GM12878 (cell line): ENCODE measurements around the gene GALNTL6. TPM values are rescaled to one million over a fixed set of nuclear protein-coding genes. Genes with fewer than 3 reads are reported as not detected.

Experiments
- ATAC-seq: fragments of 200-7000 bp; cut with Tn5 transposase; 3 replicates; pipeline ENCODE4 v1.9.1; 2020; ENCODE audit warnings: mild to moderate bottlenecking, moderate library complexity
- BruUV-seq: library from RNA; stranded (reverse); fragments of 400-500 nt; replicated peaks from 2 replicates; lab custom pipeline; 2021; lab: Mats Ljungman, UMichigan
- CTCF ChIA-PET: fragments of 300-600 bp; sonication (Branson Sonifier 250); formaldehyde crosslinking; extraction: SDS; loops from one replicate; lab custom pipeline; 2021; ENCODE audit warnings: inconsistent platforms; lab: Yijun Ruan, JAX
- POLR2A ChIA-PET: fragments of 350-600 bp; formaldehyde crosslinking; extraction: SDS; loops from one replicate; lab custom pipeline; 2021; ENCODE audit warnings: inconsistent platforms; lab: Charles Lee
- RAD21 ChIA-PET: fragments of 300-600 bp; sonication (Branson Sonifier 250); formaldehyde crosslinking; loops from one replicate; lab custom pipeline; 2023; ENCODE audit warnings: antibody characterized with exemption; ENCODE audit not compliant: unreplicated experiment; lab: Charles Lee
- SMC1A ChIA-PET: fragments of 300-600 bp; sonication (Branson Sonifier 250); formaldehyde crosslinking; loops from one replicate; lab custom pipeline; 2023; ENCODE audit not compliant: unreplicated experiment, uncharacterized antibody; lab: Charles Lee
- DNase-seq: peaks from one replicate; pipeline ENCODE4 v3.0.0-alpha.2; 2011; ENCODE audit warnings: low read depth, low spot score
- FAIRE-seq: peaks from 3 replicates; lab custom pipeline; 2011; peaks lifted over from hg19 to GRCh38; lab: Jason Lieb, UNC
- H2AFZ ChIP-seq: 2 replicates; pipeline ENCODE4 v1.6.0; 2011; ENCODE audit warnings: low read depth, low read length, control low read depth; ENCODE audit not compliant: control insufficient read depth
- H3K27ac ChIP-seq: 2 replicates; pipeline ENCODE4 v1.5.1; 2011; ENCODE audit warnings: control low read depth; ENCODE audit not compliant: control insufficient read depth, insufficient read depth
- H3K27me3 ChIP-seq, 2 experiments: replicated peaks in 1 of 2; 2 replicates each; pipeline versions ENCODE4 v1.6.0 to v1.6.1; 2011; ENCODE audit warnings: low read length in 1 of 2; ENCODE audit not compliant: control insufficient read depth in 2 of 2, insufficient read depth in 2 of 2
- H3K36me3 ChIP-seq, 2 experiments: 2 replicates each; pipeline ENCODE4 v1.5.1; 2011; ENCODE audit warnings: low read length in 1 of 2; ENCODE audit not compliant: control insufficient read depth in 2 of 2, insufficient read depth in 2 of 2
- H3K4me1 ChIP-seq: 2 replicates; pipeline ENCODE4 v1.6.1; 2011; ENCODE audit warnings: mild to moderate bottlenecking, low read length, moderate library complexity, mixed read lengths; ENCODE audit not compliant: control insufficient read depth, insufficient read depth
- H3K4me2 ChIP-seq: 2 replicates; pipeline ENCODE4 v1.6.0; 2011; ENCODE audit warnings: control low read depth; ENCODE audit not compliant: control insufficient read depth, insufficient read depth
- H3K4me3 ChIP-seq: fragments of 200-600 bp; sonication (generic); 2 replicates; pipeline ENCODE4 v1.5.1; 2016
- H3K79me2 ChIP-seq: 2 replicates; pipeline ENCODE4 v1.6.0; 2011; ENCODE audit warnings: low read length; ENCODE audit not compliant: control insufficient read depth, insufficient read depth
- H3K9ac ChIP-seq: 2 replicates; pipeline ENCODE4 v1.8.0; 2011; ENCODE audit warnings: low read length, control low read depth, mixed read lengths; ENCODE audit not compliant: control insufficient read depth, insufficient read depth
- H3K9me3 ChIP-seq: replicated peaks from 3 replicates; pipeline ENCODE4 v1.5.1; 2011; ENCODE audit warnings: mild to moderate bottlenecking, low read length; ENCODE audit not compliant: control insufficient read depth, insufficient read depth
- H4K20me1 ChIP-seq: 2 replicates; pipeline ENCODE4 v1.6.0; 2011; ENCODE audit not compliant: control insufficient read depth, insufficient read depth
- CHD1 ChIP-seq: IDR thresholded peaks from 2 replicates; pipeline ENCODE4 v1.6.1; 2012; ENCODE audit warnings: low read depth, low read length, improper control_type of control experiment
- CREM ChIP-seq: IDR thresholded peaks from 2 replicates; pipeline ENCODE4 v1.6.1; 2014; ENCODE audit warnings: antibody characterized with exemption, low read depth
- DPF2 ChIP-seq: fragments of 450-650 bp; IDR thresholded peaks from 2 replicates; pipeline ENCODE4 v1.6.1; 2017; ENCODE audit warnings: mild to moderate bottlenecking
- GATAD2B ChIP-seq: fragments of 450-650 bp; conservative IDR thresholded peaks from 2 replicates; pipeline ENCODE4 v1.6.1; 2017; ENCODE audit warnings: low read depth, mild to moderate bottlenecking, moderate library complexity
- IKZF2 ChIP-seq, 2 experiments: fragments of 450-650 bp; IDR thresholded peaks; 2 replicates each; pipeline ENCODE4 v1.6.1; 2017; ENCODE audit warnings: mild to moderate bottlenecking in 2 of 2, moderate library complexity in 2 of 2
- JUND ChIP-seq: IDR thresholded peaks from 2 replicates; pipeline ENCODE4 v1.6.1; 2012; ENCODE audit warnings: low read depth, mild to moderate bottlenecking, low read length, improper control_type of control experiment, moderate library complexity
- KLF5 ChIP-seq: fragments of 450-650 bp; IDR thresholded peaks from 2 replicates; pipeline ENCODE4 v1.6.1; 2014; ENCODE audit warnings: mild to moderate bottlenecking; ENCODE audit not compliant: partially characterized antibody
- LARP7 ChIP-seq: fragments of 450-650 bp; IDR thresholded peaks from 2 replicates; pipeline ENCODE4 v1.6.1; 2017; ENCODE audit warnings: mild to moderate bottlenecking
- PKNOX1 ChIP-seq: fragments of 450-650 bp; IDR thresholded peaks from 2 replicates; pipeline ENCODE4 v1.6.1; 2016; ENCODE audit warnings: mild to moderate bottlenecking
- POLR2A ChIP-seq: IDR thresholded peaks from 2 replicates; pipeline ENCODE4 v1.6.1; 2011; ENCODE audit warnings: low read depth, mild to moderate bottlenecking, low read length
- STAT1 ChIP-seq: fragments of 450-650 bp; conservative IDR thresholded peaks from 2 replicates; pipeline ENCODE4 v1.6.1; 2014; ENCODE audit warnings: antibody characterized with exemption, mild to moderate bottlenecking
- WGBS: methylation state at CpG from one replicate; pipeline ENCODE4 v1.1.6; 2016; ENCODE audit warnings: low lambda C conversion rate; ENCODE audit not compliant: insufficient replicate concordance, insufficient coverage; ENCODE audit errors: missing lambda C conversion rate; 5-methylcytosine and 5-hydroxymethylcytosine counted together
- in situ Hi-C: fragments of 300-500 bp; cut with MboI; formaldehyde crosslinking; loops from 9 replicates; pipeline ENCODE4 v1.14.3; 2018; ENCODE audit warnings: mixed read lengths
- intact Hi-C: fragments of 100-400 bp; cut with micrococcal nuclease; formaldehyde crosslinking; loops from one replicate; pipeline ENCODE4 v1.14.2; 2022; ENCODE audit not compliant: unreplicated experiment
- polyA plus RNA-seq, 11 experiments: library from polyadenylated mRNA; depleted of rRNA in 4 of 11; unstranded in 6 of 11; stranded (reverse) in 5 of 11; fragments of >200 nt; fragmentation: Nextera tagmentation in 4 of 11; fragmentation: Illumina TruSeq in 1 of 11; extraction: Ambion mirVana in 4 of 11; extraction: Trizol in 1 of 11; gene quantifications; 1 replicate in 1 of 11; 2 replicates in 10 of 11; pipeline versions ENCODE4 v1.2.1 to v1.2.3, GENCODE V29; 2011 to 2016; ENCODE audit warnings: inconsistent platforms in 2 of 11, missing spikeins in 2 of 11, low read depth in 1 of 11
- total RNA-seq, 4 experiments: library from RNA; depleted of rRNA in 3 of 4; stranded (reverse); fragments of >200 nt in 3 of 4; fragmentation: Illumina TruSeq in 1 of 4; extraction: Trizol in 1 of 4; gene quantifications; 2 replicates each; pipeline versions ENCODE4 v1.2.1 to v1.2.3, GENCODE V29; 2013 to 2021
- TF ChIP-seq, protein P1 (sequence below): fragments of 450-650 bp; IDR thresholded peaks from 2 replicates; pipeline ENCODE4 v1.6.1; 2016; ENCODE audit warnings: mild to moderate bottlenecking
- TF ChIP-seq, protein P2 (sequence below): IDR thresholded peaks from 2 replicates; pipeline ENCODE4 v1.6.1; 2012; ENCODE audit warnings: low read length, inconsistent platforms
- TF ChIP-seq, protein P3 (sequence below): IDR thresholded peaks from 2 replicates; pipeline ENCODE4 v1.6.1; 2012; ENCODE audit warnings: low read depth, low read length, improper control_type of control experiment

The GALNTL6 gene
- total and polyA plus RNA-seq, 10 of the 15 experiments (the other 5 are each of a cell fraction or from before 2014, with no cell fraction given): 0.01 to 0.29 TPM; not detected in 8

DNA sequence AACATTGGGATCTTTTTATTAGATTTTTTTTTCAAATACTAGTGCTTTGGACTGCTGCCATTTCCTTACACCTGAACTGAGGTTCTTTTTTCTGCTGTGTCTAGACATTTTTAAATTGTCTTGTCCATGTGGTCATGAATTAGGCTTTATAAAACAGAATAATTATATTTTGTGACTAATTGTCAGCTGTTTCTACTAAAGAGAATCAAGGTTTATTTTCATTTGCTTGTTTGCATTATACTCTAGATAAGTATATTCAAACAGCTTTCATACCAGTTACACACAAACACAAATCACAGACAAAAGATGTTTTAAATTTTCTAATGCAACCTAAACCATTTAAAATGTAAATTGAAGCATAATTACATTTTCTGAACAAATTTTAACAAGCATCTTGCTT is 194.7 kb downstream of the GALNTL6 start:
- BruUV-seq: no TSS peak
- no peak overlapping the region for H3K4me2 ChIP-seq
- intact Hi-C loops: no loop called here
- POLR2A ChIA-PET: no interaction called here
- no peak for FAIRE-seq
- no peak overlapping the region for H3K4me3 ChIP-seq
- no peak for TF ChIP-seq DPF2
- TF ChIP-seq, all 136 proteins: peak for 0
- Histone ChIP-seq H3K27ac (no peak overlapping the region), H3K9ac (no peak overlapping the region), H3K4me1 (no peaks in the 10 kb centered on the region), H4K20me1 (no peaks in the 10 kb centered on the region), H3K9me3 (no peaks in the 10 kb centered on the region), H3K79me2 (no peaks in the 10 kb centered on the region), H3K36me3 (no peaks in the 10 kb centered on the region), H3K27me3 (no peaks in the 10 kb centered on the region), H2AFZ (no peak overlapping the region)
- in situ Hi-C loops: no loop called here
- no peak for DNase-seq
- CTCF ChIA-PET: no interaction called here
- RAD21 ChIA-PET: no interaction called here
- ATAC-seq: no peak
- SMC1A ChIA-PET: no interaction called here

- no peak for ATAC-seq
- SMC1A ChIA-PET: no interaction called here
- WGBS: 0% methylated on average over 3 of the region's 3 CpGs
- H3K79me2 ChIP-seq: no peaks in the 10 kb centered on the region
- POLR2A ChIA-PET: no interaction called here
- DNase-seq: no peak
- in situ Hi-C loops: no loop called here
- intact Hi-C loops: no loop called here
- H3K27ac ChIP-seq: no peak overlapping the region
- H2AFZ ChIP-seq: no peak overlapping the region
- H3K27me3 ChIP-seq: no peaks in the 10 kb centered on the region
- H3K4me1 ChIP-seq: no peaks in the 10 kb centered on the region
- H3K4me3 ChIP-seq: no peak overlapping the region
- RAD21 ChIA-PET: no interaction called here
- H3K9me3 ChIP-seq: no peaks in the 10 kb centered on the region
- CTCF ChIA-PET: no interaction called here
- no peak for FAIRE-seq
- no TSS peak for BruUV-seq
- H3K9ac ChIP-seq: no peak overlapping the region
- no peaks in the 10 kb centered on the region for H3K36me3 ChIP-seq
- H4K20me1 ChIP-seq: no peaks in the 10 kb centered on the region
- no peak overlapping the region for H3K4me2 ChIP-seq
- no peak for TF ChIP-seq PKNOX1
- no peak for TF ChIP-seq POLR2A
- no peak for TF ChIP-seq IKZF2 (IDR thresholded peaks at IDR 0.05)
- TF ChIP-seq CREM: no peak
- no peak for TF ChIP-seq KLF5
- TF ChIP-seq GATAD2B: no peak
- no peak for TF ChIP-seq CHD1
- no peak for TF ChIP-seq LARP7
- TF ChIP-seq, protein P1, sequence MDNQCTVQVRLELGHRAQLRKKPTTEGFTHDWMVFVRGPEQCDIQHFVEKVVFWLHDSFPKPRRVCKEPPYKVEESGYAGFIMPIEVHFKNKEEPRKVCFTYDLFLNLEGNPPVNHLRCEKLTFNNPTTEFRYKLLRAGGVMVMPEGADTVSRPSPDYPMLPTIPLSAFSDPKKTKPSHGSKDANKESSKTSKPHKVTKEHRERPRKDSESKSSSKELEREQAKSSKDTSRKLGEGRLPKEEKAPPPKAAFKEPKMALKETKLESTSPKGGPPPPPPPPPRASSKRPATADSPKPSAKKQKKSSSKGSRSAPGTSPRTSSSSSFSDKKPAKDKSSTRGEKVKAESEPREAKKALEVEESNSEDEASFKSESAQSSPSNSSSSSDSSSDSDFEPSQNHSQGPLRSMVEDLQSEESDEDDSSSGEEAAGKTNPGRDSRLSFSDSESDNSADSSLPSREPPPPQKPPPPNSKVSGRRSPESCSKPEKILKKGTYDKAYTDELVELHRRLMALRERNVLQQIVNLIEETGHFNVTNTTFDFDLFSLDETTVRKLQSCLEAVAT: no peak
- TF ChIP-seq JUND: no peak
- TF ChIP-seq, protein P2, sequence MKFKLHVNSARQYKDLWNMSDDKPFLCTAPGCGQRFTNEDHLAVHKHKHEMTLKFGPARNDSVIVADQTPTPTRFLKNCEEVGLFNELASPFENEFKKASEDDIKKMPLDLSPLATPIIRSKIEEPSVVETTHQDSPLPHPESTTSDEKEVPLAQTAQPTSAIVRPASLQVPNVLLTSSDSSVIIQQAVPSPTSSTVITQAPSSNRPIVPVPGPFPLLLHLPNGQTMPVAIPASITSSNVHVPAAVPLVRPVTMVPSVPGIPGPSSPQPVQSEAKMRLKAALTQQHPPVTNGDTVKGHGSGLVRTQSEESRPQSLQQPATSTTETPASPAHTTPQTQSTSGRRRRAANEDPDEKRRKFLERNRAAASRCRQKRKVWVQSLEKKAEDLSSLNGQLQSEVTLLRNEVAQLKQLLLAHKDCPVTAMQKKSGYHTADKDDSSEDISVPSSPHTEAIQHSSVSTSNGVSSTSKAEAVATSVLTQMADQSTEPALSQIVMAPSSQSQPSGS: no peak
- TF ChIP-seq, protein P3, sequence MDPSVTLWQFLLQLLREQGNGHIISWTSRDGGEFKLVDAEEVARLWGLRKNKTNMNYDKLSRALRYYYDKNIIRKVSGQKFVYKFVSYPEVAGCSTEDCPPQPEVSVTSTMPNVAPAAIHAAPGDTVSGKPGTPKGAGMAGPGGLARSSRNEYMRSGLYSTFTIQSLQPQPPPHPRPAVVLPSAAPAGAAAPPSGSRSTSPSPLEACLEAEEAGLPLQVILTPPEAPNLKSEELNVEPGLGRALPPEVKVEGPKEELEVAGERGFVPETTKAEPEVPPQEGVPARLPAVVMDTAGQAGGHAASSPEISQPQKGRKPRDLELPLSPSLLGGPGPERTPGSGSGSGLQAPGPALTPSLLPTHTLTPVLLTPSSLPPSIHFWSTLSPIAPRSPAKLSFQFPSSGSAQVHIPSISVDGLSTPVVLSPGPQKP: no peak
- TF ChIP-seq STAT1: no peak
Measured at GRCh38 chr4:172009446-172010230, 196.4 kb downstream of the GALNTL6 start.
